ENCODE measurements around the gene PCDHA7.
"Not testable (repeated sequence)": the region's sequence is repeated elsewhere in the genome, so short reads cannot be mapped to it uniquely, and the experiment has no call there.

The PCDHA7 gene, protein sequence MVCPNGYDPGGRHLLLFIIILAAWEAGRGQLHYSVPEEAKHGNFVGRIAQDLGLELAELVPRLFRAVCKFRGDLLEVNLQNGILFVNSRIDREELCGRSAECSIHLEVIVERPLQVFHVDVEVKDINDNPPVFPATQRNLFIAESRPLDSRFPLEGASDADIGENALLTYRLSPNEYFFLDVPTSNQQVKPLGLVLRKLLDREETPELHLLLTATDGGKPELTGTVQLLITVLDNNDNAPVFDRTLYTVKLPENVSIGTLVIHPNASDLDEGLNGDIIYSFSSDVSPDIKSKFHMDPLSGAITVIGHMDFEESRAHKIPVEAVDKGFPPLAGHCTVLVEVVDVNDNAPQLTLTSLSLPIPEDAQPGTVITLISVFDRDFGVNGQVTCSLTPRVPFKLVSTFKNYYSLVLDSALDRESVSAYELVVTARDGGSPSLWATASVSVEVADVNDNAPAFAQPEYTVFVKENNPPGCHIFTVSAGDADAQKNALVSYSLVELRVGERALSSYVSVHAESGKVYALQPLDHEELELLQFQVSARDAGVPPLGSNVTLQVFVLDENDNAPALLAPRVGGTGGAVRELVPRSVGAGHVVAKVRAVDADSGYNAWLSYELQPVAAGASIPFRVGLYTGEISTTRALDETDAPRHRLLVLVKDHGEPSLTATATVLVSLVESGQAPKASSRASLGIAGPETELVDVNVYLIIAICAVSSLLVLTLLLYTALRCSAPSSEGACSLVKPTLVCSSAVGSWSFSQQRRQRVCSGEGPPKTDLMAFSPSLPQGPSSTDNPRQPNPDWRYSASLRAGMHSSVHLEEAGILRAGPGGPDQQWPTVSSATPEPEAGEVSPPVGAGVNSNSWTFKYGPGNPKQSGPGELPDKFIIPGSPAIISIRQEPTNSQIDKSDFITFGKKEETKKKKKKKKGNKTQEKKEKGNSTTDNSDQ
- total RNA-seq, result 0 reads per million in 4 donors

- DNase-seq, result no peak
Observed at GRCh38 chr5:140833993-140834392, at the start of gene PCDHA7. TSS of gene PCDHA7 (plus strand) at chr5:140834269. CDS start at chr5:140834384, 115 bp downstream.

DNA sequence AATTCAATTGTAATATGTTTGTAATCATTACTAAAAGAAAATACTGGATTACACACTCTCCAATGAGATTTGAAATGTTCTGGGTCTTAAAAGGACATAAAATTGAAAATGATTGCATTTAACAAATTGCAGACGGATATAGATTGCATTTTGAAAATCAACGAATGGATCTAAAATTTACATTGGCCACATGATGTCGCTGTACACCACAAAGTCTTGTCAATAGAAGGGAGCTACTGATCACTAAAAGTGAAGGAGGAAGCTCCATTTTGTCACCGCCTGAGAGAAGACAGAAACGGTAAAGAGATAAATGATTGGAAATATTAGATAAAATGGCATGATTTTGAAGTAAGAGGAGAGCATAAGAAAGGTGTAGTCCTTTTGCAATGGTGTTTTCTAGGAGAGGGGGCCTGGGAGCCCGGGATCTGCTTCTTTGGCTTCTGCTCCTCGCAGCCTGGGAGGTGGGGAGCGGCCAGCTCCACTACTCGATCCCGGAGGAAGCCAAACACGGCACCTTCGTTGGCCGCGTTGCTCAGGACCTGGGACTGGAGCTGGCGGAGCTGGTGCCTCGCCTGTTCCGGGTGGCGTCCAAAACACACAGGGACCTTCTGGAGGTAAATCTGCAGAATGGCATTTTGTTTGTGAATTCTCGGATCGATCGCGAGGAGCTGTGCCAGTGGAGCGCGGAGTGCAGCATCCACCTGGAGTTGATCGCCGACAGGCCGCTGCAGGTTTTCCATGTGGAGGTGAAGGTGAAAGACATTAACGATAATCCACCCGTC lies 48.0 kb upstream of the PCDHA7 start, which contains the start of gene PCDHA1:
TSS of gene PCDHA1 (plus strand) at position 236 of the 782 bp plus-strand sequence.
- no peak for DNase-seq

DNA sequence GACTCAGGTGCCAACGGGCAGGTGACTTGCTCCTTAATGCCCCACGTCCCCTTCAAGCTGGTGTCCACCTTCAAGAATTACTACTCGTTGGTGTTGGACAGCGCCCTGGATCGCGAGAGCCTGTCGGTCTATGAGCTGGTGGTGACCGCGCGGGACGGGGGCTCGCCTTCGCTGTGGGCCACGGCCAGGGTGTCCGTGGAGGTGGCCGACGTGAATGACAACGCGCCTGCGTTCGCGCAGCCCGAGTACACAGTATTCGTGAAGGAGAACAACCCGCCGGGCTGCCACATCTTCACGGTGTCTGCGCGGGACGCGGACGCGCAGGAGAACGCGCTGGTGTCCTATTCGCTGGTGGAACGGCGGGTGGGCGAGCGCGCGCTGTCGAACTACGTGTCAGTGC lies 46.6 kb upstream of the PCDHA7 start:
- DNase-seq, result not testable (repeated sequence)

GRCh38 chr5:140787849-140788504 lies 46.1 kb upstream of the PCDHA7 start:
- DNase-seq, result not testable (repeated sequence)

- no peak for DNase-seq
Observed at GRCh38 chr5:140791089-140791488, 43.0 kb upstream of the PCDHA7 start.

- no peak for DNase-seq
Observed at GRCh38 chr5:140794595-140795258, 39.3 kb upstream of the PCDHA7 start, which contains the start of gene PCDHA2. TSS of gene PCDHA2 (plus strand) at chr5:140794852.

- DNase-seq, result no peak
Observed at GRCh38 chr5:140795259-140795641, 38.8 kb upstream of the PCDHA7 start.

DNA sequence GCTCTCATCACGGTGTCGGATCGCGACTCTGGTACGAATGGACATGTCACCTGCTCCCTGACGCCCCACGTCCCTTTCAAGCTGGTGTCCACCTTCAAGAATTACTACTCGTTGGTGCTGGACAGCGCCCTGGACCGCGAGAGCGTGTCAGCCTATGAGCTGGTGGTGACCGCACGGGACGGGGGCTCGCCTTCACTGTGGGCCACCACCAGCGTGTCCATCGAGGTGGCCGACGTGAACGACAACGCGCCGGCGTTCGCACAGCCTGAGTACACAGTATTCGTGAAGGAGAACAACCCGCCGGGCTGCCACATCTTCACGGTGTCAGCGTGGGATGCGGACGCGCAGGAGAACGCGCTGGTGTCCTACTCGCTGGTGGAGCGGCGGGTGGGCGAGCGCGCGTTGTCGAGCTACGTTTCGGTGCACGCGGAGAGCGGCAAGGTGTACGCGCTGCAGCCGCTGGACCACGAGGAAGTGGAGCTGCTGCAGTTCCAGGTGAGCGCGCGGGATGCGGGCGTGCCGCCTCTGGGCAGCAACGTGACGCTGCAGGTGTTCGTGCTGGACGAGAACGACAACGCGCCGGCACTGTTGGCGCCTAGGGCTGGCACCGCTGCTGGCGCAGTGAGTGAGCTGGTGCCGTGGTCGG lies 37.9 kb upstream of the PCDHA7 start:
- DNase-seq, result not testable (repeated sequence)

DNA sequence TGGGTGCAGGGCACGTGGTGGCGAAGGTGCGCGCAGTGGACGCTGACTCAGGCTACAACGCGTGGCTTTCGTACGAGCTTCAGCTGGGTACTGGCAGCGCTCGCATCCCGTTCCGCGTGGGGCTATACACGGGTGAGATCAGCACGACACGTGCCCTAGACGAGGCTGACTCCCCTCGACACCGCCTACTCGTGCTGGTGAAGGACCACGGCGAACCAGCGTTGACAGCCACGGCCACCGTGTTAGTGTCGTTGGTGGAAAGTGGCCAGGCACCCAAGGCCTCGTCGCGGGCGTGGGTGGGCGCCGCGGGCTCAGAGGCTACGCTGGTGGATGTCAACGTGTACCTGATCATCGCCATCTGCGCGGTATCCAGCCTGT lies 37.4 kb upstream of the PCDHA7 start:
- no peak for DNase-seq

GRCh38 chr5:140800816-140801493 lies 33.1 kb upstream of the PCDHA7 start, which contains the start of gene PCDHA3:
TSS of gene PCDHA3 (plus strand) at chr5:140801057.
- no peak for DNase-seq

- no peak for DNase-seq
Observed at GRCh38 chr5:140801494-140801841, 32.6 kb upstream of the PCDHA7 start.

DNA sequence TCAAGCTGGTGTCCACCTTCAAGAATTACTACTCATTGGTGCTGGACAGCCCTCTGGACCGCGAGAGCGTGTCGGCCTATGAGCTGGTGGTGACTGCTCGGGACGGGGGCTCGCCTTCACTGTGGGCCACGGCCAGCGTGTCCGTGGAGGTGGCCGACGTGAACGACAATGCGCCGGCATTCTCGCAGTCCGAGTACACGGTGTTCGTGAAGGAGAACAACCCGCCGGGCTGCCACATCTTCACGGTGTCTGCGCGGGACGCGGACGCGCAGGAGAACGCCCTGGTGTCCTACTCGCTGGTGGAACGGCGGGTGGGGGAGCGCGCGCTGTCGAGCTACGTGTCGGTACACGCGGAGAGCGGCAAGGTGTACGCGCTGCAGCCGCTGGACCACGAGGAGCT lies 31.7 kb upstream of the PCDHA7 start:
- DNase-seq, result not testable (repeated sequence)

- no peak for DNase-seq
Observed at GRCh38 chr5:140802781-140803271, 31.2 kb upstream of the PCDHA7 start.

- no peak for DNase-seq
Observed at GRCh38 chr5:140806834-140807775, 27.0 kb upstream of the PCDHA7 start, which contains the start of gene PCDHA4. TSS of gene PCDHA4 (plus strand) at chr5:140807068.

- DNase-seq, result not testable (repeated sequence)
Observed at GRCh38 chr5:140808241-140808888, 25.7 kb upstream of the PCDHA7 start.

GRCh38 chr5:140808889-140809291 lies 25.2 kb upstream of the PCDHA7 start:
- no peak for DNase-seq

DNA sequence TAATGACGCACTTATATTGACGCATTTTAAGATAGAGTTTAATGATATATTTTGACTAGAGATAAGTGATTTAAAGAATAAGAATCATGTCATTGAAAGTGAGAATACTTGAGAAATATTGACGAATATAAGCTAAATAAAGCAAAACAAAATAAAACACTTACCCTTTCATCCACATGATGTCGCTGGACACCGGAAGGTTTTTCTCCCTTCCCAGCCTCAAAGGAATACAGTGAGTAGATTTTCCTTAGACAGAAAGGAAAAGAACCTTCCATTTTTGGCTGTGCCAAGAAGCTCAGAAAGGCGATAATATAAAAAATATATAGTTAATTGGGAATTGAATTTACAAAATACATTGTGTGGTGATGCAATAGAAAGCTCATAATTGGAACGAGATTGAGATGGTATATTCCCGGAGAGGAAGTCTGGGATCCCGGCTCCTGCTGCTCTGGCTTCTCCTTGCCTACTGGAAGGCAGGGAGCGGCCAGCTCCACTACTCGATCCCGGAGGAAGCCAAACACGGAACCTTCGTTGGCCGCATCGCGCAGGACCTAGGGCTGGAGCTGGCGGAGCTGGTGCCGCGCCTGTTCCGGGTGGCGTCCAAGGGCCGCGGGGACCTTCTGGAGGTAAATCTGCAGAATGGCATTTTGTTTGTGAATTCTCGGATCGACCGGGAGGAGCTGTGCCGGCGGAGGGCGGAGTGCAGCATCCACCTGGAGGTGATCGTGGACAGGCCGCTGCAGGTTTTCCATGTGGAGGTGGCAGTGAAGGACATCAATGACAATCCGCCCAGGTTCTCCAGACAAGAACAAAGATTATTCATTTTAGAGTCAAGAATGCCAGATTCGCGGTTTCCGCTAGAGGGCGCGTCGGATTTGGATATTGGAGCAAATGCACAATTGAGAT lies 12.4 kb upstream of the PCDHA7 start, which contains the start of gene PCDHA5:
TSS of gene PCDHA5 (plus strand) at position 239 of the 906 bp plus-strand sequence.
- no peak for DNase-seq
